Astrocyte (in vitro differentiated cells and primary cell): Measurements from ENCODE around the gene VAV1.

Source experiments
- EZH2 ChIP-seq: IDR thresholded peaks from 2 replicates; pipeline ENCODE4 v1.6.1; 2012; ENCODE audit warnings: mild to moderate bottlenecking, low read length, inconsistent platforms; ENCODE audit not compliant: insufficient read depth
- TF ChIP-seq, protein P1 (sequence below): IDR thresholded peaks from 2 replicates; pipeline ENCODE4 v1.5.1; 2011; ENCODE audit warnings: low read depth, mild to moderate bottlenecking, inconsistent platforms, low read length, moderate library complexity; ENCODE audit not compliant: insufficient read depth

DNA sequence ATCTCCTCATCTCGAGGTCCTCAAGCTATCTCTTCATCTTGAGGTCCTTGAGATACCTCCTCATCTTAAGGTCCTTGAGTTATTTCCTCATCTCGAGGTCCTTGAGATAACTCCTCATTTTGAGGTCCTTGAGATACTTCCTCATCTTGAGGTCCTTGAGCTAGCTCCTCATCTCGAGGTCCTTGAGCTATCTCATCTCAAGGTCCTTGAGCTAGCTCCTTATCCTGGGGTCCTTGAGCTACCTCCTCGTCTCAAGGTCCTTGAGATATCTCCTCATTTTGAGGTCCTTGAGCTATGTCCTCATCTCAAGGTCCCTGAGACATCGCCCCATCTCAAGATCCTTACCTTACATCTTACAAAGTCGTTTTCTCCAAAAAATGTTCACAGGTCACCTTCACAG lies 18.7 kb downstream of the VAV1 start:
- TF ChIP-seq, protein P1, sequence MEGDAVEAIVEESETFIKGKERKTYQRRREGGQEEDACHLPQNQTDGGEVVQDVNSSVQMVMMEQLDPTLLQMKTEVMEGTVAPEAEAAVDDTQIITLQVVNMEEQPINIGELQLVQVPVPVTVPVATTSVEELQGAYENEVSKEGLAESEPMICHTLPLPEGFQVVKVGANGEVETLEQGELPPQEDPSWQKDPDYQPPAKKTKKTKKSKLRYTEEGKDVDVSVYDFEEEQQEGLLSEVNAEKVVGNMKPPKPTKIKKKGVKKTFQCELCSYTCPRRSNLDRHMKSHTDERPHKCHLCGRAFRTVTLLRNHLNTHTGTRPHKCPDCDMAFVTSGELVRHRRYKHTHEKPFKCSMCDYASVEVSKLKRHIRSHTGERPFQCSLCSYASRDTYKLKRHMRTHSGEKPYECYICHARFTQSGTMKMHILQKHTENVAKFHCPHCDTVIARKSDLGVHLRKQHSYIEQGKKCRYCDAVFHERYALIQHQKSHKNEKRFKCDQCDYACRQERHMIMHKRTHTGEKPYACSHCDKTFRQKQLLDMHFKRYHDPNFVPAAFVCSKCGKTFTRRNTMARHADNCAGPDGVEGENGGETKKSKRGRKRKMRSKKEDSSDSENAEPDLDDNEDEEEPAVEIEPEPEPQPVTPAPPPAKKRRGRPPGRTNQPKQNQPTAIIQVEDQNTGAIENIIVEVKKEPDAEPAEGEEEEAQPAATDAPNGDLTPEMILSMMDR: no peak
- TF ChIP-seq EZH2: no peak
